ENCODE measurements around the gene PRDM1.

Gene PRDM1

DNA sequence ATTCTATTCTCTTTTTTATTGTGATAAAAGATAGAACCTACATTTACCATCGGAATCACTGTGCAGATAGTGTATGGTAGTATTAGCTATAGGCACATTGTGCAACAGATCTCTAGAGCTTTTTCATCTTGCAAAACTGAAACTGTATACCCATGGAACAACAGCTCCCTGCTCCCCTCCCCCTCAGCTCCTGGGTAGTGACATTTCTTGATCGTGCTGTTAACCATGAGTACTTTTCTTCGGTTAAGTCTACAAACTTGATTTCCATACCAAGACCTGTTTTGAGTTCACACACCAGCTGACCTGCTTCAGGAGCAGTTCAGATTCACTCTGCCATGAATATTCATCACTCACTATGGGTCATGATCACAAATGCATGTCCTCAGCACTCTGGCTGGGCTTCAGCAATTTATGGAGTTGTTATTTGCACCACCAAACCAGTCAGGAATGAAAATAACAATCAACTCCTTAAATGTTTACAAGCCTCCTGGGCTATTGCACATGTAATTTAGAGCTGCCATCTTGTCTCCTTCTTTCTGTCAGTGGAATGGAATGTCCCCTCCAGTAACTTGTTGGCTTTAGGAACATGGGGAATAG lies 32.8 kb downstream of the PRDM1 start:
- DNase-seq, result no peak

GRCh38 chr6:106119546-106119945 lies 33.4 kb downstream of the PRDM1 start:
- no peak for DNase-seq

DNA sequence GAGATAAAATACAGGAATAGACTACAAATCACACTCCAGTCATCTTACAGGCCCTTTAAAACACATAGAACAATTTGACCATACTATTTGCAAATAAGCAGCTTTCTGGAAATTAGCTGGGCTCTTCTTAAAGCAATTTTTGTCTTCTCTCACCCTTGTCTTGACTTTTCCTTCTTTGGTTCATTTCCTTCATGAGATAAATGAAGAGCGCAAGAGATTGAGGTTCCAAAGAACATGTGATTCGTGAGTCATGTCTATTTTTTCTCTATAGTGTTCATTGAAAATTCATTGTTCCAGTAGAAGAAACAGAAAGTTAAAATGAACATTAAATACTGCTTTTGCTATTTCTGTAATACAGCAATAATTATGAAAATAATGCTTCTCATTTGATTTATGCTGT lies 33.9 kb downstream of the PRDM1 start:
- DNase-seq, result no peak

GRCh38 chr6:106120406-106120805 lies 34.3 kb downstream of the PRDM1 start:
- no peak for DNase-seq

GRCh38 chr6:106122306-106122918 lies 36.3 kb downstream of the PRDM1 start:
- DNase-seq, result no peak

DNA sequence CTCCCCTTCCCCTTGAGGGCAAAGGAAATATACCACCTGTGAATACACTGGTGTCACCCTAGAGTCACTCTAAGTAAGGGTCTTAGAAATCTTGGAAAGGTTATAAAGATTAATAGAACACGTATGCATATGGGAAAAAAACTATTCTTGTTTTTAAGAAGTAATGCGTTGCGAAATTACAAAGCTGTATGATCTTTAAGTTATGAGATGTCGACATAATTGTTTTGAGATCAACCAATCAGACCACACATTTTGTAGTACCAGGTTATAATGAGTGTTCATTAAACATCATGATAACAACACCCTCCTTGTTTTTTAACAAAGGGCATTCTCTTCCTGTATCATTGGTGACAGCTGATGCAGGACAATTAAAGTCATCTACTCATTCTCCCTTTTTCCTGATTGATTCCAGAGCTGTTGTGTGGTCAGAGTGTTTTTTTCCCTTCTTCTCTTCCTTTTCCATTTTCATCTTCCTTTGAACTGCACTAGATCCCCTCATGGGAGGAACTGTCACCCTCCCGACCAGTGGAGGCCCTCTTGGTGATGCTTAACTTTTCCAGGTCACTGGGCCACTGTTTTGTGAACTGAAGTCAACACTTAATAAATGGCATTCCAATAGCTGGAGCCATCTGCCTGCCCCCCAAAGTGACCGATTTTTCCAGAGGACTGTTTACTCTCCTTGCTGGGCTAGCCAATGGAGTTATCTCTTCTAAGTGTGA lies 37.0 kb downstream of the PRDM1 start:
- DNase-seq, result no peak

DNA sequence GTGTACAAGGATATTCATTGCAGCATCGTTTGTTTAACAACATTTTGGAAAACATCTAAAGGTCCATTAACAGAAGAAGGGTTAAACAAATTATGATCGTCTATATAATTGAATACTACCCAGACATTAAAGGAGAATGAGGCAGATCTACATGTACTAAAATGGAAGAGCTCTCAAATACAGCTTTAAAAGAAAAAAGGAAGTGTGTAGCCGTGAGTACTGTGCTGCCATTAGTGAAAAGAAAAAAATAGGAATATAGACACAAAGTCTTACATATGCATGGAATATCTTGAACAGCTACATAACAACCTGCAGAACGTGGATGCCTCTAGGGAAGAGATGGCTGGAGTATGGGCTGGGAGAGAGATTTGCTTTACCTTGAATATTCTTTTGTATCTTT lies 37.9 kb downstream of the PRDM1 start:
- no peak for DNase-seq

- no peak for DNase-seq
These were observed 38.6 kb downstream of the PRDM1 start for GRCh38 chr6:106124437-106125430.

- peak; percentile 62 for DNase-seq
These were observed 39.8 kb downstream of the PRDM1 start for GRCh38 chr6:106125925-106126435.

DNA sequence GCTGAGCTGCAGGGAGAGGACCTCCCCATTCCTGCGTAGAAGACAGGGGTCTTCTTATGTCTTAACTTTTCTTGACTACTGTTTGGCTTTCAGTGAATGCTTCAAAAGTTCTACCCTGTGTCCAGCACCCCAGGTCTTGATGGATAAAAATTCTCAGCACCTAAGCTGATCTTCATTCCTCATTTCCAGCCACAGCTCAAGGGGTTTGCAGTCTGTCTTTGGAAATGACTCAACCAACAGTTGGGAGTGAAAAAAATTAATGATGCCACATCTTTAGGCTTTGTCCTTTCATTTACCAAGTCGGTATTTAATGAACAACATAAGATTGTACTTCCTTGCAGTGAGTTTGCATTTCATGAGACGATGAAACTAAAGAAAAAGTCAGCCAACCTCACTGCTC lies 40.3 kb downstream of the PRDM1 start:
- no peak for DNase-seq

DNA sequence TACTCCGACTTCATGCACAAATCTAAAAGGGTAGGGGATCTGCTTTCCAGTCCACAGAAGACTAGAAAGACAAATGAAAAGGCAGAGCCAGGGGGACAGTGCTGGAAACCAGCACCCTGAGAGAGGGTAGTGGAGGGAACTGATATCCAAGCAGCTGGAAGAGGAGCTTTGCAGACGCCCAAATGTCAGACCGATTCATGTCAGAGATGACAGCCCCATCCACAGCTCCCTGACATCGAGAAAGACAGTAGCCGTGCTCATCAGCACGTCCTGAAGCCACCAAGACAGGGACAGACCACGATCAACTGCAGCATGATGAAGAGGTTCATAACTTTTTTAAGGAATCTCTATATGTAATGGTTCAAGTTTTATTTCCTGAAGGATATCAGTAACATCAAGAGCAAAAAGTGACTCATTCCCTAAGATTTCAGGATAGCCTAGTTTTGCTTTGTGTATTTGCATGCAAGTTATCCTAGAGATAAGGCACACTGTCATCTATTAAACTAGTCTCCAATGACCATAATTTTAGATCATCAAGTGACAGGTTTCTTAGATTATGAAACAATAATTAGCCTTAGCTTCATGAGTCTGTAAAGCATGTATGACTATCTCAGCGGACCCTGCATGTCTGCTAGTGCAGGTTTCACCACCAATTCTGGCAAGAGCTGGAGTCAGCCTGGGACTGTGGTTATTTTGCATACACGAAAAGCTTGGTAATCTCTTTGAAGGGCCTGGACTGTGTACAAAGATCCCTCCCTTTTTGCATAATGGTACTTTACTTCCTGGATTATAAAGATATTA lies 43.0 kb downstream of the PRDM1 start:
- no peak for DNase-seq

GRCh38 chr6:106132153-106132698 lies 46.1 kb downstream of the PRDM1 start:
- DNase-seq, result no peak

DNA sequence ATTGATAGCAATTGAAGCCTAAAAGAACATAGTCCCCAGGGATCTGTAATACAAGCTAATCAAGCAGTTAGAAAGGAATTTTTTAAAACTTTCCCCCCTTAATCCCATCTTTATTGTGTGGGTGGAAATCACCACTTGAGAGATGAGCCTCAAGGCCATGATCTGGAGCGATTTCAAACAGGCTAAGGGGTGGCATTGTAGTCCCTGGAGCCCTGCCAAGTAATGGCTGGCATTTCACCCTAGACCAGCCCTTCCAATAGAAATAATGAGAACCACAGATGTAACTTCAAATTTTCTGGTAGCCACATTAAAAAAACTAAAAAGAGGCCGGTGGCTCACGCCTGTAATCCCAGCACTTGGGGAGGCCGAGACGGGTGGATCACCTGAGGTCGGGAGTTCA lies 46.9 kb downstream of the PRDM1 start:
- DNase-seq, result no peak

DNA sequence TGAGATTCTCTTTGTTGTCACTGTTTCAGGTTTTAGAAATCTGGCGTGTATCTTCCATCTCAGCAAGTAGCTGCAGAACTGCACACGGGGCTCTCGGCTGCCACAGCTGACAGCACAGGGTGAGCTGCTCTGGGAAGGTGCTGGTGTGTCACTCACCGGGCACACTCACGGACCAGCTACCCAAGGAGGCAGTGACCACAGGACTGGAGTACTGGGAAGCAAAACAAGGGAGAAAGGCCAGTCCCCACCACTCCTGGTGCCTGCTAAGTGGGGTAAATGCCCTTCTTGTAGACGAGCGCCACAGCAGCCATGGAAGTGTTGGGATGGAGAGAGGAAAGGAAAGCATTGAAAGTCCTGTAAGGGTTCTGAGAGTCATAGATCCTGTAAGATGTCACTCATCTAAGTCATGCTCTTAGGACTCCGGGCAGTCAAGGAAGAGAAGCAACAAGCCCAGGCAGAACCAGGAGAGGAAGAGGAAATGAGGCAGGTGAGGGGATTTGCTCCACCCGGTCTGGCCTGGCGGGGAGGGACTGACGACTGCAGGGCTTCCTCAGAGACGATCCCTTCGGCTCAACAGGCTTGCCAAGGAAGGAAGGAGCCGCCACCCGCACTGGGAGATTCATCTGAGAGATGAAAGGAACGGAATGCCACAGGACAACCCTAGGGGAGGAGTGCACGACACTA lies 48.1 kb downstream of the PRDM1 start:
- DNase-seq, result no peak

- no peak for DNase-seq
These were observed 48.9 kb downstream of the PRDM1 start for GRCh38 chr6:106134906-106135634.

- DNase-seq, result no peak
These were observed 49.9 kb downstream of the PRDM1 start for GRCh38 chr6:106135911-106136571.

DNA sequence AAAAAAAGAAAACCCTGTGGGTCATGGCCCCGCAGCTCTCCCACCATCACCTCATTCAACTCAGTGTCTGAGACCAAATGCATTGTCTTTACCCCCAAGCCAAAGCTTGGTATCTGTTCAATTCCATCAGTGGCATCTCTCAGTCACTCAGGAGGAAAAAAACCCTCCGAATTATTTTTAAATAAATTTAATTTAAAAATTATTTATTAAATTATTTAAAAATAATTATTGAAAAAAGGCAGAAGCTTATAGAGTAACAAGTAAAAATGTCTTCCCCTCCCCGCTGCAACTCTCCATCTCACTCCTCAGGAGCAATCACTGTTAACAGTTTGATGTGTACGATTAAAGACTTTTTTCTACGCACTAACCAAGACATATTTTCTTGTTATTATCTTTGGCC lies 50.7 kb downstream of the PRDM1 start:
- DNase-seq, result no peak

- DNase-seq, result no peak
These were observed 52.0 kb downstream of the PRDM1 start for GRCh38 chr6:106138151-106138550.

DNA sequence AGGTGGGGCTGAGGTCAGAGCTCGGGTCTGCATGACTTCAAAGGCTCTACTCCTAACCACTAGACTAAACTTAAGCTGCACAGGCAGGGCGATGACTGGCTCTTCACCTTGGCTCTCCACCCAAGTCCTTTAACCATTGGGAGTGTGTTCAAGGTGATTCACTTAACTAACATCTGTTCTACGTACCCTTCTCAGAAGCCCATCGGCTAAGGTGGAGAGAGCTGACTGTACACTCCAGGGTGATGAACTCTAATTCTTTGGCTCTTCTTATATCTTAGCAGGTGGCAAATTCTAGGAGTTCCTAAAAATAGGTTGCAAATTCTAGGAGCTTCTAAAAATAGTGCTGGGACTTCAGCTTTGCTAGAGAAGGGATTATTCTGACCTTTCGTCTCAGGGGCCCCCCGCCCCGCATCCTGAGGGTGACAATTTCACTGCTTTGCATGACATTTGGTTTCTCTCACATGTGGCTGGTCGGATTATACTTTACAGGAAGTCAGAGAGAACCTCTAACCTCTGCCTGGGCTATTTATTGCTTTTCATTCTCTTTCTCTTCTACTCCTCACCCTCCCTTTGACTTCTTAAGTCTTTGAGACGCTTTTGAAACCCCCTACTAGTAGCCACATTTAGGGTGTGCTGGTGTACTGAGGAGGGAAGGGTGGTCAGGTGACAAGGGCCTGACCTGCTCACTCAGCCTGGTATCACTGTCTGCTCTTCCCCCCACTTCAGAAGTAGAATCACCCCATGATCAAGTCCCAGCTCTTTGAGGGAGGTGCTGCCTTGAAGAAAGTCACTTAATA lies 55.5 kb downstream of the PRDM1 start:
- DNase-seq, result peak; percentile 73
